DOHH2 (cell line): Measurements from ENCODE around the gene CCNF.

Experiments
- H3F3A ChIP-seq: fragments of 200-600 bp; sonication (generic), shearing (Covaris generic); 2 replicates; pipeline ENCODE4 v1.6.0; 2016; ENCODE audit warnings: antibody characterized with exemption, mild to moderate bottlenecking; ENCODE audit not compliant: control insufficient read depth, insufficient read depth
- H3K27ac ChIP-seq: fragments of 200-600 bp; sonication (generic); 2 replicates; pipeline ENCODE4 v1.5.1; 2014; ENCODE audit warnings: low read depth, mild to moderate bottlenecking, low read length, moderate library complexity
- H3K27me3 ChIP-seq: fragments of 200-600 bp; sonication (generic); 2 replicates; pipeline ENCODE4 v1.6.1; 2014; ENCODE audit warnings: mild to moderate bottlenecking, low read length, mixed read lengths; ENCODE audit not compliant: control insufficient read depth
- H3K36me3 ChIP-seq: fragments of 200-600 bp; sonication (generic); 2 replicates; pipeline ENCODE4 v1.6.1; 2014; ENCODE audit warnings: mild to moderate bottlenecking, low read length, moderate library complexity, mixed read lengths; ENCODE audit not compliant: control insufficient read depth
- H3K4me1 ChIP-seq: fragments of 200-600 bp; sonication (generic); 2 replicates; pipeline ENCODE4 v1.6.1; 2014; ENCODE audit warnings: mild to moderate bottlenecking, low read length, mixed read lengths; ENCODE audit not compliant: control insufficient read depth
- H3K4me2 ChIP-seq: fragments of 200-600 bp; sonication (generic); 2 replicates; pipeline ENCODE4 v1.6.0; 2014; ENCODE audit warnings: mild to moderate bottlenecking, low read length, moderate library complexity
- H3K4me3 ChIP-seq: fragments of 200-600 bp; sonication (generic); 2 replicates; pipeline ENCODE4 v1.5.1; 2014; ENCODE audit warnings: mild to moderate bottlenecking, low read length, mixed read lengths
- H3K79me2 ChIP-seq: fragments of 200-600 bp; sonication (generic); 2 replicates; pipeline ENCODE4 v1.6.1; 2014; ENCODE audit warnings: mild to moderate bottlenecking, low read length, mixed read lengths; ENCODE audit not compliant: control insufficient read depth
- H3K9me2 ChIP-seq: fragments of 200-600 bp; sonication (generic); replicated peaks from 2 replicates; pipeline ENCODE4 v1.6.1; 2014; ENCODE audit warnings: mild to moderate bottlenecking, low read length, mixed read lengths; ENCODE audit not compliant: control insufficient read depth
- H3K9me3 ChIP-seq: fragments of 200-600 bp; sonication (generic); 2 replicates; pipeline ENCODE4 v1.6.1; 2014; ENCODE audit warnings: antibody characterized with exemption, low read length, mixed read lengths; ENCODE audit not compliant: control insufficient read depth, insufficient read depth
- H4K20me1 ChIP-seq: fragments of 200-600 bp; sonication (generic); 2 replicates; pipeline ENCODE4 v1.6.0; 2014; ENCODE audit warnings: low read depth, mild to moderate bottlenecking, antibody characterized with exemption, low read length, moderate library complexity; ENCODE audit not compliant: control insufficient read depth, insufficient read depth
- EZH2phosphoT487 ChIP-seq: fragments of 200-600 bp; sonication (generic); IDR thresholded peaks from 2 replicates; pipeline ENCODE4 v1.6.1; 2017; ENCODE audit warnings: borderline replicate concordance, mild to moderate bottlenecking, antibody characterized with exemption, low read length, moderate library complexity, mixed read lengths
- TF ChIP-seq, protein P1 (sequence below): fragments of 200-600 bp; sonication (generic); IDR thresholded peaks from one replicate; pipeline ENCODE4 v1.5.1; 2014; ENCODE audit warnings: antibody characterized with exemption, mild to moderate bottlenecking, low read depth, low read length; ENCODE audit not compliant: poor library complexity, severe bottlenecking

CCNF gene

DNA sequence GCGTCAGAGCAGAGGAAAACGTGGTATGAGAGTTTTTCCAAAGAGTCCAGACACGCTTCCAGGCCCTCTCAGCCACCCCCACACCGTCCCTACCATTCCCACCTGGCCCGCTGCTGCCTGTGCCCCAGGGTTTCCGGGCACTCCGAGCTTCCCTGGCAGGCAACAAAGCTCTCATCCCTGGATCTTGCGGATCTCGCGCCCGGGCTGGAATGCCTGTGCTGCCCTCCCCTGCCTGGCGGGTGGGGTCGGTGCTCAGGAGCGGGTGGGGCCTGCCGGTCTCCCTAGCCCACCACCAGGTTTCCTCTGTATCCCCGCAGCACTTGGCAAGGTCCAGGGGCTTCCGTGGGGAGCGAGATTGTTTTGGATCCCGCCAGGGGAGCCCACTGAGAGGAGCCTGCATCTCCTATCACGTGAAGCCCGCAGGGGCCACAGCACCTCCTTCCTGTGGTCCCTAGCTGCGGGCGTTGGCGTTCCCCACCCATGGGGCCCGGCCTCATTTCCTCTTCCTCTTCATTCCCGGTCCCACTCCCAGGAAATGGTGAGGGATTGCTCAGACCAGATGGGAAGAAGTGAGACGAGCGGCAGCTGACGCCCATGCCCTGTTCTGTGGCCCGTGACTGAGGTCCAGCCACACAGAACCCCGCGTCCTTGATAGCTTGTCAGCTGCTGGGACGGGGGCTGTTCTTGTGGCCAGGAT is 56.7 kb downstream of the CCNF start:
- peaks cover 13% of the 10 kb centered on the region for H3K36me3 ChIP-seq
- no peaks in the 10 kb centered on the region for H3K9me2 ChIP-seq
- peaks cover 56% of the 10 kb centered on the region for H3K79me2 ChIP-seq
- H3K9me3 ChIP-seq: no peaks in the 10 kb centered on the region
- no peak overlapping the region for H3K27ac ChIP-seq
- H3K4me3 ChIP-seq: no peak overlapping the region
- no peaks in the 10 kb centered on the region for H3F3A ChIP-seq
- 0 out of 2 replicates have a peak, but pooled peaks cover 6% of the 10 kb centered on the region for H4K20me1 ChIP-seq
- TF ChIP-seq, protein P1, sequence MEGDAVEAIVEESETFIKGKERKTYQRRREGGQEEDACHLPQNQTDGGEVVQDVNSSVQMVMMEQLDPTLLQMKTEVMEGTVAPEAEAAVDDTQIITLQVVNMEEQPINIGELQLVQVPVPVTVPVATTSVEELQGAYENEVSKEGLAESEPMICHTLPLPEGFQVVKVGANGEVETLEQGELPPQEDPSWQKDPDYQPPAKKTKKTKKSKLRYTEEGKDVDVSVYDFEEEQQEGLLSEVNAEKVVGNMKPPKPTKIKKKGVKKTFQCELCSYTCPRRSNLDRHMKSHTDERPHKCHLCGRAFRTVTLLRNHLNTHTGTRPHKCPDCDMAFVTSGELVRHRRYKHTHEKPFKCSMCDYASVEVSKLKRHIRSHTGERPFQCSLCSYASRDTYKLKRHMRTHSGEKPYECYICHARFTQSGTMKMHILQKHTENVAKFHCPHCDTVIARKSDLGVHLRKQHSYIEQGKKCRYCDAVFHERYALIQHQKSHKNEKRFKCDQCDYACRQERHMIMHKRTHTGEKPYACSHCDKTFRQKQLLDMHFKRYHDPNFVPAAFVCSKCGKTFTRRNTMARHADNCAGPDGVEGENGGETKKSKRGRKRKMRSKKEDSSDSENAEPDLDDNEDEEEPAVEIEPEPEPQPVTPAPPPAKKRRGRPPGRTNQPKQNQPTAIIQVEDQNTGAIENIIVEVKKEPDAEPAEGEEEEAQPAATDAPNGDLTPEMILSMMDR: no peak
- no peak for TF ChIP-seq EZH2phosphoT487
- H3K27me3 ChIP-seq: no peaks in the 10 kb centered on the region
- H3K4me2 ChIP-seq: no peak overlapping the region
- peaks cover 14% of the 10 kb centered on the region for H3K4me1 ChIP-seq

DNA sequence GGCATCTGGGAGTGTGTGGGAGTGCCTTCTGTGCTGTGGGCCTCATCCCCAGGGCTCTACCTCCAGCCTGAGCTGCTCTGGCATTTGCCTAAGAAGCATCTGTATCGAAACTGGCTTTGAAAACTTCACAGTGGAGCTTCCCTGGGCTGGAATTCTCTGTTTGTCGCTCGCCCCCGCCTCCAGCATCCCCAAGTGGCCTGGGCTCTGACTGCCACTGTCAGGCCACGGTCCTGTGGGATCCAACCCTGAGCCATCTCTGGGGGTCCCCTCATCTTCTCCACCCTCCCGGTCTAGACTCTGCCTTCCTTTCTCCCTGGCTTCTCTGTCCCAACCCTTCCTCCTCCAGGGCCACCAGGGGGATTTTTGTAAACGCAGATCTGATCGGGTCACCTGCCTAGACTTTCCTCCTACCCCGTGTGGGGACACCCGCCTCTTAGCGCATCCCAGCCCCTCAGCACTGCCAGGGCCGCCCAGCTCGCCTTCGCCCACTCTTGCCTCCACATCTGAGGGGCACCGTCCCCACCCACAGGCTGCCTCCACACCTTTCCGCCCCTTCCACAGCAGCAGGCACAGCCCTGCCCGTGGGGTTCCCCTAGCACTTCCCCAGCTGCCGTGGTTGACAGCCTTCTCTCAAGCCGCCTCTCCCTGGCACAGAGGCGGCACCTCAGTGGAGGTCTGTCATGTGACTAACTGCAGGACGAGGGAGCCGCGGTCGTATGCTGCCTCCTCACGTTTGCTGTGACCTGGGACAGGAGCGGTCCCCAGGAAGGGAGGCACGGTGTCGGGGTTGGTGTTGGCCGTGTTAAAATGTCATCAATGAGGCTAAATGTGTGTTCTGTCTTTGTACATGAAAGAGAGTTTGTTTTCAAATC is 57.6 kb downstream of the CCNF start:
- no peaks in the 10 kb centered on the region for H3K9me2 ChIP-seq
- H3K27me3 ChIP-seq: no peaks in the 10 kb centered on the region
- TF ChIP-seq EZH2phosphoT487: no peak
- TF ChIP-seq, protein P1: peak; percentile 19
- H3K79me2 ChIP-seq: peaks cover 51% of the 10 kb centered on the region
- 0 out of 2 replicates have a peak, but pooled peaks cover 6% of the 10 kb centered on the region for H4K20me1 ChIP-seq
- peaks cover 14% of the 10 kb centered on the region for H3K4me1 ChIP-seq
- H3K4me3 ChIP-seq: no peak overlapping the region; the same call in 1 of the 2 replicates
- peaks cover 13% of the 10 kb centered on the region for H3K36me3 ChIP-seq
- H3K27ac ChIP-seq: no peak overlapping the region
- no peaks in the 10 kb centered on the region for H3K9me3 ChIP-seq
- no peaks in the 10 kb centered on the region for H3F3A ChIP-seq
- peak overlapping the region; percentile 40 for H3K4me2 ChIP-seq

DNA sequence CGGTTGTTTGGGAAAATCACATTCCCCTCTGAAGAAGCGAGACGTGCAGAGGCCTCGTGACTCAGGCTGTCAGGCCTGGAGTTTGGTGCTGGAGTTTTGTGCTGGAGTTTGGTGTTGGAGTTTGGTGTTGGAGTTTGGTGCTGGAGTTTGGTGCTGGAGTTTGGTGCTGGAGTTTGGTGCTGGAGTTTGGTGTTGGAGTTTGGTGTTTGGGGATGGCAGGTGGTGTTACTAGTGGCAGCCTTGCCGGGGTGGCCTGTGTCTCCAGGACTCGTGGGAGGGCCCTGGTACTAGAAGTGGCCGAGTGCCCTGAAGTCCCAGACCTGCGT is 58.2 kb downstream of the CCNF start:
- peaks cover 51% of the 10 kb centered on the region for H3K79me2 ChIP-seq
- peak overlapping the region; percentile 40 for H3K4me2 ChIP-seq
- no peaks in the 10 kb centered on the region for H3K27me3 ChIP-seq
- no peak overlapping the region for H3K4me3 ChIP-seq
- H3K27ac ChIP-seq: no peak overlapping the region
- H3K9me2 ChIP-seq: no peaks in the 10 kb centered on the region
- peaks cover 13% of the 10 kb centered on the region for H3K36me3 ChIP-seq
- H3K9me3 ChIP-seq: no peaks in the 10 kb centered on the region
- H3K4me1 ChIP-seq: peaks cover 14% of the 10 kb centered on the region
- H4K20me1 ChIP-seq: 0 out of 2 replicates have a peak, but pooled peaks cover 6% of the 10 kb centered on the region
- TF ChIP-seq EZH2phosphoT487: no peak
- TF ChIP-seq, protein P1: no peak
- H3F3A ChIP-seq: no peaks in the 10 kb centered on the region
